Keratinocyte (primary cell): ENCODE data around the gene ST6GAL1. TPM values are rescaled to one million over a fixed set of nuclear protein-coding genes. Genes with fewer than 3 reads are reported as not detected.

Experiments
- DNase-seq: peaks from one replicate; pipeline ENCODE4 v3.0.0-alpha.2; 2011; ENCODE audit warnings: low read depth, missing footprints, low spot score
- FAIRE-seq: peaks from 2 replicates; lab custom pipeline; 2011; peaks lifted over from hg19 to GRCh38; lab: Jason Lieb, UNC
- H2AFZ ChIP-seq: 2 replicates; pipeline ENCODE4 v1.6.0; 2012; ENCODE audit warnings: low read length, control low read depth, inconsistent platforms; ENCODE audit not compliant: control insufficient read depth
- H3K27ac ChIP-seq: 2 replicates; pipeline ENCODE4 v1.5.1; 2011; ENCODE audit warnings: low read length; ENCODE audit not compliant: control insufficient read depth, insufficient read depth
- H3K27me3 ChIP-seq: 3 replicates; pipeline ENCODE4 v1.6.0; 2011; ENCODE audit warnings: low read length; ENCODE audit not compliant: control insufficient read depth, insufficient read depth; ENCODE audit errors: extremely low read depth
- H3K36me3 ChIP-seq, 2 experiments: 2 replicates in 1 of 2; 3 replicates in 1 of 2; pipeline ENCODE4 v1.5.1; 2011; ENCODE audit warnings: low read length in 2 of 2, mild to moderate bottlenecking in 1 of 2; ENCODE audit not compliant: control insufficient read depth in 2 of 2, insufficient read depth in 2 of 2; ENCODE audit errors: extremely low read depth in 1 of 2
- H3K4me1 ChIP-seq: 3 replicates; pipeline ENCODE4 v1.5.1; 2011; ENCODE audit warnings: low read length; ENCODE audit not compliant: control insufficient read depth, insufficient read depth; ENCODE audit errors: extremely low read depth
- H3K4me2 ChIP-seq: 3 replicates; pipeline ENCODE4 v1.6.0; 2011; ENCODE audit warnings: low read depth, low read length; ENCODE audit not compliant: control insufficient read depth, insufficient read depth; ENCODE audit errors: extremely low read depth
- H3K4me3 ChIP-seq, 3 experiments: fragments of 200-600 bp in 1 of 3; sonication (generic) in 1 of 3; 2 replicates in 2 of 3; 3 replicates in 1 of 3; pipeline ENCODE4 v1.5.1; 2011 to 2016; ENCODE audit warnings: low read length in 3 of 3, mild to moderate bottlenecking in 3 of 3, control low read depth in 2 of 3, inconsistent platforms in 1 of 3, low read depth in 1 of 3, mixed read lengths in 1 of 3, mixed run types in 1 of 3, moderate library complexity in 1 of 3; ENCODE audit not compliant: control insufficient read depth in 2 of 3, insufficient read depth in 2 of 3; ENCODE audit errors: extremely low read depth in 1 of 3
- H3K79me2 ChIP-seq: 2 replicates; pipeline ENCODE4 v1.6.0; 2012; ENCODE audit warnings: low read length; ENCODE audit not compliant: control insufficient read depth, insufficient read depth
- H3K9ac ChIP-seq: 3 replicates; pipeline ENCODE4 v1.6.0; 2011; ENCODE audit warnings: low read length; ENCODE audit not compliant: control insufficient read depth, insufficient read depth; ENCODE audit errors: extremely low read depth
- H3K9me1 ChIP-seq: 3 replicates; pipeline ENCODE4 v1.6.0; 2011; ENCODE audit warnings: low read length; ENCODE audit not compliant: control insufficient read depth, insufficient read depth; ENCODE audit errors: extremely low read depth
- H3K9me3 ChIP-seq: 2 replicates; pipeline ENCODE4 v1.5.1; 2012; ENCODE audit warnings: low read depth, low read length; ENCODE audit not compliant: control insufficient read depth
- H4K20me1 ChIP-seq: 3 replicates; pipeline ENCODE4 v1.6.0; 2011; ENCODE audit warnings: low read length; ENCODE audit not compliant: control insufficient read depth, insufficient read depth; ENCODE audit errors: extremely low read depth
- EZH2 ChIP-seq: IDR thresholded peaks from one replicate; pipeline ENCODE4 v1.6.1; 2012; ENCODE audit warnings: inconsistent platforms, mild to moderate bottlenecking, low read length, moderate library complexity
- dilution Hi-C: fragments of 300-500 bp; cut with MboI; formaldehyde crosslinking; loops from one replicate; pipeline ENCODE4 v1.7.0; 2020; ENCODE audit warnings: low sequenced_read_pairs; ENCODE audit not compliant: extremely low pct_ligation_motif_present
- polyA plus RNA-seq, 5 experiments: library from polyadenylated mRNA; depleted of rRNA in 3 of 5; stranded (reverse) in 3 of 5; stranded (forward) in 1 of 5; unstranded in 1 of 5; fragments of >200 nt; gene quantifications; 1 replicate in 1 of 5; 2 replicates in 3 of 5; 3 replicates in 1 of 5; pipeline versions ENCODE4 v1.2.1 to v1.2.3, GENCODE V29; 2011 to 2012; ENCODE audit warnings: missing spikeins in 2 of 5, low read depth in 1 of 5, low replicate concordance in 1 of 5
- TF ChIP-seq, protein P1 (sequence below), 3 experiments: IDR thresholded peaks in 1 of 3; conservative IDR thresholded peaks in 1 of 3; optimal IDR thresholded peaks in 1 of 3; 2 replicates in 2 of 3; 3 replicates in 1 of 3; pipeline versions ENCODE3 to v1.5.1; 2011; ENCODE audit warnings: low read length in 3 of 3, mild to moderate bottlenecking in 3 of 3, moderate library complexity in 2 of 3, control low read depth in 1 of 3, inconsistent platforms in 1 of 3; ENCODE audit not compliant: insufficient read depth in 2 of 3; ENCODE audit errors: extremely low read depth in 1 of 3

The ST6GAL1 gene
- polyA plus RNA-seq, 1 donor (not counting 4 experiments of a cell fraction or from before 2014, with no cell fraction given) = 7.5 TPM

DNA sequence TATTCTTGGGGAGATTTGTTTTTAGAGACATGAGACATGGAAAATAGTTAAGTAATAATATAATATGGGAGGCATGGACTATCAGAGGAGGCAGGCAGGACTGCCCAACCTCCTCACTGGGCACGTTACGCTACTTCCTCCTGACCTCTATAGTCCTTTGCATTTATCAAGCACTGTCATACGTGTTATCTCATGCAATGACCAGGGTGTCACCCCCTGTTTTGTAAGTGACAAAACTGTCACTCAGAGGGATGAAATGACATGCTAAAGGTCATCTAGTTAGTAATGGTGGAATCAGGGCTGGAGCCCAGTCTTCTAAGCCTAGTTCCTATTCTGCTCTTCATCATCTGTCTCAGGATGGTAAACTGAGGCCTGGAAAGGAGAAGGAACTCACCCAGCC is 66.7 kb downstream of the ST6GAL1 start:
- Histone ChIP-seq H3K4me2 (no peak overlapping the region), H4K20me1 (no peaks in the 10 kb centered on the region), H3K9me1 (no peaks in the 10 kb centered on the region), H2AFZ (no peak overlapping the region), H3K79me2 (no peaks in the 10 kb centered on the region), H3K27ac (no peak overlapping the region), H3K4me1 (no peaks in the 10 kb centered on the region), H3K4me3 (no peak overlapping the region), H3K9ac (no peak overlapping the region), H3K9me3 (no peaks in the 10 kb centered on the region), H3K36me3 (no peaks in the 10 kb centered on the region), H3K27me3 (no peaks in the 10 kb centered on the region)
- TF ChIP-seq, protein P1, sequence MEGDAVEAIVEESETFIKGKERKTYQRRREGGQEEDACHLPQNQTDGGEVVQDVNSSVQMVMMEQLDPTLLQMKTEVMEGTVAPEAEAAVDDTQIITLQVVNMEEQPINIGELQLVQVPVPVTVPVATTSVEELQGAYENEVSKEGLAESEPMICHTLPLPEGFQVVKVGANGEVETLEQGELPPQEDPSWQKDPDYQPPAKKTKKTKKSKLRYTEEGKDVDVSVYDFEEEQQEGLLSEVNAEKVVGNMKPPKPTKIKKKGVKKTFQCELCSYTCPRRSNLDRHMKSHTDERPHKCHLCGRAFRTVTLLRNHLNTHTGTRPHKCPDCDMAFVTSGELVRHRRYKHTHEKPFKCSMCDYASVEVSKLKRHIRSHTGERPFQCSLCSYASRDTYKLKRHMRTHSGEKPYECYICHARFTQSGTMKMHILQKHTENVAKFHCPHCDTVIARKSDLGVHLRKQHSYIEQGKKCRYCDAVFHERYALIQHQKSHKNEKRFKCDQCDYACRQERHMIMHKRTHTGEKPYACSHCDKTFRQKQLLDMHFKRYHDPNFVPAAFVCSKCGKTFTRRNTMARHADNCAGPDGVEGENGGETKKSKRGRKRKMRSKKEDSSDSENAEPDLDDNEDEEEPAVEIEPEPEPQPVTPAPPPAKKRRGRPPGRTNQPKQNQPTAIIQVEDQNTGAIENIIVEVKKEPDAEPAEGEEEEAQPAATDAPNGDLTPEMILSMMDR (optimal IDR thresholded peaks at IDR 0.05 in 1 of 3, IDR thresholded peaks at IDR 0.05 in 1 of 3, conservative IDR thresholded peaks at IDR 0.05 in 1 of 3; ENCODE audit: extremely low read depth in 1 of 3, insufficient read depth in 2 of 3, low read length in 3 of 3) = no peak
- no peak for TF ChIP-seq EZH2
- no peak for FAIRE-seq
- dilution Hi-C loops = no loop called here
- DNase-seq = no peak

DNA sequence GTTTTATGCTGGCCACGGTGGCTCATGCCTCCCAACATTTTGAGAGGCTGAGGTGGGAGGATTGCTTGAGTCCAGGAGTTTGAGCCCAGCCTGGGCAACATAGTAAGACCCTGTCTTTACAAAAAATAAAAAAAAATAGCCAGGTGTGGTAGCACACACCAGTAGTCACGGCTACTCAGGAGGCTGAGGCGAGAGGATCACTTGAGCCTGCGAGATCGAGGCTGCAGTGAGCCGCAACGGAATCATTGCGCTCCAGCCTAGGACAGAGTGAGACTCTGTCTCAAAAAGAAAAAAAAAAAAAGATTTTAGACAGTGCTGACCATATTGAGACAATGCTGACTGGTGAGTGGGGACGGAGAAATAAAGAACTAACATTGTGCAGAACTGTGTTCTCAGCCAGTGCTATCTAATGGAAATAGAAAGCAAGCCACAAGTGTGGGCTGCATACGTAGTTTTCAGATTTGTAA is 67.2 kb downstream of the ST6GAL1 start:
- dilution Hi-C loops = no loop called here
- H3K4me2 ChIP-seq = no peak overlapping the region
- no peaks in the 10 kb centered on the region for H3K36me3 ChIP-seq
- no peak overlapping the region for H3K4me3 ChIP-seq
- H2AFZ ChIP-seq = no peak overlapping the region
- H3K9me1 ChIP-seq = no peaks in the 10 kb centered on the region
- no peaks in the 10 kb centered on the region for H3K79me2 ChIP-seq
- DNase-seq (no peak), FAIRE-seq (no peak)
- H4K20me1 ChIP-seq = no peaks in the 10 kb centered on the region
- no peaks in the 10 kb centered on the region for H3K4me1 ChIP-seq
- no peaks in the 10 kb centered on the region for H3K27me3 ChIP-seq
- no peak overlapping the region for H3K9ac ChIP-seq
- no peaks in the 10 kb centered on the region for H3K9me3 ChIP-seq
- no peak overlapping the region for H3K27ac ChIP-seq
- no peak for TF ChIP-seq EZH2
- TF ChIP-seq, protein P1 (optimal IDR thresholded peaks at IDR 0.05 in 1 of 3, IDR thresholded peaks at IDR 0.05 in 1 of 3, conservative IDR thresholded peaks at IDR 0.05 in 1 of 3; ENCODE audit: extremely low read depth in 1 of 3, insufficient read depth in 2 of 3, low read length in 3 of 3) = no peak
